SK-N-SH (cell line): ENCODE results near the gene GPRIN3. TPM values are rescaled to one million over a fixed set of nuclear protein-coding genes. Genes with fewer than 3 reads are reported as not detected.

ENCODE experiments used
- CTCF ChIA-PET: fragments of 300-600, 350-600 bp; formaldehyde crosslinking; extraction: SDS; loops from one replicate; lab custom pipeline; 2021; lab: Yijun Ruan, JAX
- POLR2A ChIA-PET: fragments of 350-600 bp; sonication (Branson Sonifier 250); formaldehyde crosslinking; extraction: SDS; loops from one replicate; lab custom pipeline; 2020; ENCODE audit warnings: antibody characterized with exemption, inconsistent platforms; lab: Yijun Ruan, JAX
- DNase-seq: peaks from one replicate; pipeline ENCODE4 v3.0.0; 2012
- H2AFZ ChIP-seq: fragments of 200-600 bp; sonication (generic); 2 replicates; pipeline ENCODE4 v1.8.1; 2016; ENCODE audit warnings: antibody characterized with exemption, mild to moderate bottlenecking, low read depth
- H3F3A ChIP-seq: fragments of 200-600 bp; sonication (generic); replicated peaks from 2 replicates; pipeline ENCODE3; 2016; ENCODE audit warnings: antibody characterized with exemption, mild to moderate bottlenecking; ENCODE audit not compliant: insufficient read depth
- H3K27ac ChIP-seq, 2 experiments: fragments of 200-500 bp in 1 of 2; fragments of 200-600 bp in 1 of 2; sonication (Bioruptor generic) in 1 of 2; sonication (generic), shearing (Covaris generic) in 1 of 2; 2 replicates each; pipeline versions ENCODE4 v1.5.1 to v1.6.1; 2014 to 2016; ENCODE audit warnings: low read depth in 2 of 2, inconsistent platforms in 1 of 2, low read length in 1 of 2, mild to moderate bottlenecking in 1 of 2, mixed read lengths in 1 of 2
- H3K27me3 ChIP-seq: fragments of 200-600 bp; sonication (generic), shearing (Covaris generic); 2 replicates; pipeline ENCODE4 v1.6.1; 2016; ENCODE audit warnings: mixed run types; ENCODE audit not compliant: insufficient read depth
- H3K36me3 ChIP-seq, 2 experiments: fragments of 200-500 bp in 1 of 2; fragments of 200-600 bp in 1 of 2; sonication (Bioruptor generic) in 1 of 2; sonication (generic) in 1 of 2; replicated peaks in 1 of 2; 2 replicates each; pipeline versions ENCODE3 to v1.5.1; 2014 to 2016; ENCODE audit warnings: low read length in 1 of 2, mild to moderate bottlenecking in 1 of 2; ENCODE audit not compliant: insufficient read depth in 2 of 2, control insufficient read depth in 1 of 2
- H3K4me1 ChIP-seq, 2 experiments: fragments of 200-500 bp in 1 of 2; fragments of 200-600 bp in 1 of 2; sonication (Bioruptor generic) in 1 of 2; sonication (generic), shearing (Covaris generic) in 1 of 2; 2 replicates each; pipeline versions ENCODE4 v1.5.1 to v1.6.1; 2014 to 2016; ENCODE audit warnings: low read depth in 1 of 2, low read length in 1 of 2, mixed run types in 1 of 2; ENCODE audit not compliant: insufficient read depth in 2 of 2, control insufficient read depth in 1 of 2
- H3K4me2 ChIP-seq: fragments of 200-600 bp; sonication (generic), shearing (Covaris generic); 2 replicates; pipeline ENCODE4 v1.6.1; 2017; ENCODE audit warnings: mixed run types
- H3K4me3 ChIP-seq, 2 experiments: fragments of 200-500 bp in 1 of 2; fragments of 200-600 bp in 1 of 2; sonication (Bioruptor generic) in 1 of 2; sonication (generic), shearing (Covaris generic) in 1 of 2; 2 replicates each; pipeline versions ENCODE4 v1.5.1 to v1.8.1; 2014 to 2016; ENCODE audit warnings: low read depth in 2 of 2, inconsistent platforms in 1 of 2, low read length in 1 of 2, mild to moderate bottlenecking in 1 of 2, mixed read lengths in 1 of 2, moderate library complexity in 1 of 2
- H3K79me2 ChIP-seq: fragments of 200-600 bp; sonication (generic); 2 replicates; pipeline ENCODE4 v1.8.1; 2017; ENCODE audit warnings: mild to moderate bottlenecking; ENCODE audit not compliant: insufficient read depth
- H3K9ac ChIP-seq: fragments of 200-600 bp; sonication (generic); 2 replicates; pipeline ENCODE4 v1.6.1; 2017; ENCODE audit warnings: mixed run types
- H3K9me2 ChIP-seq: fragments of 200-600 bp; sonication (generic); 2 replicates; pipeline ENCODE4 v1.6.1; 2017; ENCODE audit warnings: mixed run types
- H3K9me3 ChIP-seq: fragments of 200-600 bp; sonication (generic); 2 replicates; pipeline ENCODE4 v1.6.1; 2017; ENCODE audit warnings: mixed run types, mild to moderate bottlenecking, moderate library complexity
- H4K20me1 ChIP-seq: fragments of 200-600 bp; sonication (generic); 2 replicates; pipeline ENCODE4 v1.6.1; 2017; ENCODE audit warnings: mild to moderate bottlenecking, mixed run types; ENCODE audit not compliant: insufficient read depth
- ELF1 ChIP-seq: IDR thresholded peaks from 2 replicates; pipeline ENCODE4 v1.4.0; 2012
- FOSL2 ChIP-seq: IDR thresholded peaks from 2 replicates; pipeline ENCODE4 v1.4.0; 2012; ENCODE audit warnings: low read depth, mild to moderate bottlenecking, moderate library complexity, borderline replicate concordance
- GATA2 ChIP-seq: sonication (generic); formaldehyde crosslinking; IDR thresholded peaks from 2 replicates; pipeline ENCODE4 v1.5.0; 2020; ENCODE audit warnings: mild to moderate bottlenecking, missing genetic modification reagents
- IRF3 ChIP-seq: fragments of 150-350 bp; IDR thresholded peaks from 2 replicates; pipeline ENCODE4 v1.6.1; 2016; ENCODE audit warnings: mild to moderate bottlenecking, low read depth, low read length
- MEF2A ChIP-seq: IDR thresholded peaks from 2 replicates; pipeline ENCODE4 v1.4.0; 2012; ENCODE audit warnings: low read depth, borderline replicate concordance
- NFIC ChIP-seq: IDR thresholded peaks from 2 replicates; pipeline ENCODE4 v1.4.0; 2012; ENCODE audit warnings: borderline replicate concordance
- POLR2AphosphoS5 ChIP-seq: IDR thresholded peaks from 2 replicates; pipeline ENCODE4 v1.6.1; 2012; ENCODE audit warnings: low read depth, low read length
- RCOR1 ChIP-seq: fragments of 150-350 bp; IDR thresholded peaks from 2 replicates; pipeline ENCODE4 v1.6.1; 2017; ENCODE audit warnings: antibody characterized with exemption, low read length
- SIN3A ChIP-seq: IDR thresholded peaks from 2 replicates; pipeline ENCODE4 v1.6.1; 2012; ENCODE audit warnings: low read depth, mild to moderate bottlenecking, low read length, moderate library complexity, borderline replicate concordance
- SMC3 ChIP-seq: IDR thresholded peaks from 2 replicates; pipeline ENCODE4 v1.6.1; 2012; ENCODE audit warnings: low read depth, low read length, improper control_type of control experiment
- TCF12 ChIP-seq: IDR thresholded peaks from 2 replicates; pipeline ENCODE4 v1.4.0; 2012
- TEAD4 ChIP-seq: IDR thresholded peaks from 2 replicates; pipeline ENCODE4 v1.4.0; 2012; ENCODE audit warnings: mild to moderate bottlenecking, borderline replicate concordance; ENCODE audit not compliant: insufficient read depth
- USF1 ChIP-seq: IDR thresholded peaks from 2 replicates; pipeline ENCODE4 v1.4.0; 2012; ENCODE audit warnings: low read depth, borderline replicate concordance
- YY1 ChIP-seq: IDR thresholded peaks from 2 replicates; pipeline ENCODE4 v1.4.0; 2012; ENCODE audit warnings: low read depth, mild to moderate bottlenecking
- WGBS: methylation state at CpG from one replicate; pipeline ENCODE4 v1.1.6; 2017; ENCODE audit warnings: low lambda C conversion rate; 5-methylcytosine and 5-hydroxymethylcytosine counted together
- polyA plus RNA-seq, 3 experiments: library from polyadenylated mRNA; depleted of rRNA; stranded (reverse); fragments of >200 nt; gene quantifications; 2 replicates each; pipeline ENCODE4 v1.2.3, GENCODE V29; 2012
- TF ChIP-seq, protein P1 (sequence below): IDR thresholded peaks from 2 replicates; pipeline ENCODE4 v1.4.0; 2012; ENCODE audit warnings: low read depth
- TF ChIP-seq, protein P2 (sequence below): IDR thresholded peaks from 2 replicates; pipeline ENCODE4; 2012
- TF ChIP-seq, protein P3 (sequence below): IDR thresholded peaks from 2 replicates; pipeline ENCODE4 v1.6.1; 2012; ENCODE audit warnings: mild to moderate bottlenecking, low read depth, low read length, moderate library complexity
- TF ChIP-seq, protein P4 (sequence below): fragments of 200-600 bp; sonication (generic); IDR thresholded peaks from 2 replicates; pipeline ENCODE4 v1.6.1; 2017; ENCODE audit warnings: antibody characterized with exemption, mild to moderate bottlenecking, moderate library complexity
- TF ChIP-seq, protein P5 (sequence below): IDR thresholded peaks from 2 replicates; pipeline ENCODE4 v1.4.0; 2012; ENCODE audit warnings: low read depth, borderline replicate concordance

The GPRIN3 gene
- polyA plus RNA-seq, 1 of the 3 experiments (the other 2 are of a cell fraction), result not detected

DNA sequence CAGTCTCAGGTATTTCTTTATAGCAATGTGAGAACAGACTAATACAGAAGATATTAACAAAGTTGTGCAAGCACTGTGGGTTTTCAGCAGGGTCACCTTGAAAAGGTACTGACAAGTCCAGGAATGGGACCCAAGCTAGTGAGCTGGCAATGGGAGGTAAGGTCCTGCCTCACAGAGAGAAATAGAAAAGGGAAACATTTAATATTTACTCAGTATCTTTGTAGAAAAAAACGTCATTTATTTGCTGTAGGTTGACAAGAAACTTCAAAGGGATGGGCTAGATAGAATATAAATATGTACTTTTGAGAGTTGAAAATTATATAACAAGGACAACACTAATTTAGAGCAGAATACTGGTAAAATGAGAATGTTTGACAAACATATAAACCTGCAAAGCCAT lies 89.0 kb downstream of the GPRIN3 start:
- Histone ChIP-seq H3K79me2 (no peaks in the 10 kb centered on the region), H2AFZ (no peak overlapping the region), H3F3A (no peaks in the 10 kb centered on the region), H3K27ac (no peak overlapping the region), H4K20me1 (no peaks in the 10 kb centered on the region), H3K9me3 (no peaks in the 10 kb centered on the region), H3K4me2 (no peak overlapping the region), H3K9ac (no peak overlapping the region), H3K36me3 (no peaks in the 10 kb centered on the region), H3K9me2 (no peaks in the 10 kb centered on the region), H3K4me1 (no peaks in the 10 kb centered on the region), H3K4me3 (no peak overlapping the region), H3K27me3 (no peaks in the 10 kb centered on the region)
- no peak for TF ChIP-seq NFIC
- TF ChIP-seq MEF2A, result no peak
- TF ChIP-seq, protein P1, sequence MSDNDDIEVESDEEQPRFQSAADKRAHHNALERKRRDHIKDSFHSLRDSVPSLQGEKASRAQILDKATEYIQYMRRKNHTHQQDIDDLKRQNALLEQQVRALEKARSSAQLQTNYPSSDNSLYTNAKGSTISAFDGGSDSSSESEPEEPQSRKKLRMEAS, result no peak
- TF ChIP-seq POLR2AphosphoS5, result no peak
- no peak for TF ChIP-seq RCOR1
- TF ChIP-seq FOSL2, result no peak
- TF ChIP-seq SIN3A, result no peak
- TF ChIP-seq, protein P2, sequence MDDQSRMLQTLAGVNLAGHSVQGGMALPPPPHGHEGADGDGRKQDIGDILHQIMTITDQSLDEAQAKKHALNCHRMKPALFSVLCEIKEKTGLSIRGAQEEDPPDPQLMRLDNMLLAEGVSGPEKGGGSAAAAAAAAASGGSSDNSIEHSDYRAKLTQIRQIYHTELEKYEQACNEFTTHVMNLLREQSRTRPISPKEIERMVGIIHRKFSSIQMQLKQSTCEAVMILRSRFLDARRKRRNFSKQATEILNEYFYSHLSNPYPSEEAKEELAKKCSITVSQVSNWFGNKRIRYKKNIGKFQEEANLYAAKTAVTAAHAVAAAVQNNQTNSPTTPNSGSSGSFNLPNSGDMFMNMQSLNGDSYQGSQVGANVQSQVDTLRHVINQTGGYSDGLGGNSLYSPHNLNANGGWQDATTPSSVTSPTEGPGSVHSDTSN, result no peak
- no peak for TF ChIP-seq SMC3
- no peak for TF ChIP-seq GATA2 (CRISPR knock-in tag)
- no peak for TF ChIP-seq IRF3
- TF ChIP-seq, protein P3, sequence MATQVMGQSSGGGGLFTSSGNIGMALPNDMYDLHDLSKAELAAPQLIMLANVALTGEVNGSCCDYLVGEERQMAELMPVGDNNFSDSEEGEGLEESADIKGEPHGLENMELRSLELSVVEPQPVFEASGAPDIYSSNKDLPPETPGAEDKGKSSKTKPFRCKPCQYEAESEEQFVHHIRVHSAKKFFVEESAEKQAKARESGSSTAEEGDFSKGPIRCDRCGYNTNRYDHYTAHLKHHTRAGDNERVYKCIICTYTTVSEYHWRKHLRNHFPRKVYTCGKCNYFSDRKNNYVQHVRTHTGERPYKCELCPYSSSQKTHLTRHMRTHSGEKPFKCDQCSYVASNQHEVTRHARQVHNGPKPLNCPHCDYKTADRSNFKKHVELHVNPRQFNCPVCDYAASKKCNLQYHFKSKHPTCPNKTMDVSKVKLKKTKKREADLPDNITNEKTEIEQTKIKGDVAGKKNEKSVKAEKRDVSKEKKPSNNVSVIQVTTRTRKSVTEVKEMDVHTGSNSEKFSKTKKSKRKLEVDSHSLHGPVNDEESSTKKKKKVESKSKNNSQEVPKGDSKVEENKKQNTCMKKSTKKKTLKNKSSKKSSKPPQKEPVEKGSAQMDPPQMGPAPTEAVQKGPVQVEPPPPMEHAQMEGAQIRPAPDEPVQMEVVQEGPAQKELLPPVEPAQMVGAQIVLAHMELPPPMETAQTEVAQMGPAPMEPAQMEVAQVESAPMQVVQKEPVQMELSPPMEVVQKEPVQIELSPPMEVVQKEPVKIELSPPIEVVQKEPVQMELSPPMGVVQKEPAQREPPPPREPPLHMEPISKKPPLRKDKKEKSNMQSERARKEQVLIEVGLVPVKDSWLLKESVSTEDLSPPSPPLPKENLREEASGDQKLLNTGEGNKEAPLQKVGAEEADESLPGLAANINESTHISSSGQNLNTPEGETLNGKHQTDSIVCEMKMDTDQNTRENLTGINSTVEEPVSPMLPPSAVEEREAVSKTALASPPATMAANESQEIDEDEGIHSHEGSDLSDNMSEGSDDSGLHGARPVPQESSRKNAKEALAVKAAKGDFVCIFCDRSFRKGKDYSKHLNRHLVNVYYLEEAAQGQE, result no peak
- TF ChIP-seq, protein P4, sequence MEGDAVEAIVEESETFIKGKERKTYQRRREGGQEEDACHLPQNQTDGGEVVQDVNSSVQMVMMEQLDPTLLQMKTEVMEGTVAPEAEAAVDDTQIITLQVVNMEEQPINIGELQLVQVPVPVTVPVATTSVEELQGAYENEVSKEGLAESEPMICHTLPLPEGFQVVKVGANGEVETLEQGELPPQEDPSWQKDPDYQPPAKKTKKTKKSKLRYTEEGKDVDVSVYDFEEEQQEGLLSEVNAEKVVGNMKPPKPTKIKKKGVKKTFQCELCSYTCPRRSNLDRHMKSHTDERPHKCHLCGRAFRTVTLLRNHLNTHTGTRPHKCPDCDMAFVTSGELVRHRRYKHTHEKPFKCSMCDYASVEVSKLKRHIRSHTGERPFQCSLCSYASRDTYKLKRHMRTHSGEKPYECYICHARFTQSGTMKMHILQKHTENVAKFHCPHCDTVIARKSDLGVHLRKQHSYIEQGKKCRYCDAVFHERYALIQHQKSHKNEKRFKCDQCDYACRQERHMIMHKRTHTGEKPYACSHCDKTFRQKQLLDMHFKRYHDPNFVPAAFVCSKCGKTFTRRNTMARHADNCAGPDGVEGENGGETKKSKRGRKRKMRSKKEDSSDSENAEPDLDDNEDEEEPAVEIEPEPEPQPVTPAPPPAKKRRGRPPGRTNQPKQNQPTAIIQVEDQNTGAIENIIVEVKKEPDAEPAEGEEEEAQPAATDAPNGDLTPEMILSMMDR, result no peak
- TF ChIP-seq TCF12, result no peak
- no peak for TF ChIP-seq USF1
- TF ChIP-seq ELF1, result no peak
- TF ChIP-seq YY1, result no peak
- TF ChIP-seq, protein P5, sequence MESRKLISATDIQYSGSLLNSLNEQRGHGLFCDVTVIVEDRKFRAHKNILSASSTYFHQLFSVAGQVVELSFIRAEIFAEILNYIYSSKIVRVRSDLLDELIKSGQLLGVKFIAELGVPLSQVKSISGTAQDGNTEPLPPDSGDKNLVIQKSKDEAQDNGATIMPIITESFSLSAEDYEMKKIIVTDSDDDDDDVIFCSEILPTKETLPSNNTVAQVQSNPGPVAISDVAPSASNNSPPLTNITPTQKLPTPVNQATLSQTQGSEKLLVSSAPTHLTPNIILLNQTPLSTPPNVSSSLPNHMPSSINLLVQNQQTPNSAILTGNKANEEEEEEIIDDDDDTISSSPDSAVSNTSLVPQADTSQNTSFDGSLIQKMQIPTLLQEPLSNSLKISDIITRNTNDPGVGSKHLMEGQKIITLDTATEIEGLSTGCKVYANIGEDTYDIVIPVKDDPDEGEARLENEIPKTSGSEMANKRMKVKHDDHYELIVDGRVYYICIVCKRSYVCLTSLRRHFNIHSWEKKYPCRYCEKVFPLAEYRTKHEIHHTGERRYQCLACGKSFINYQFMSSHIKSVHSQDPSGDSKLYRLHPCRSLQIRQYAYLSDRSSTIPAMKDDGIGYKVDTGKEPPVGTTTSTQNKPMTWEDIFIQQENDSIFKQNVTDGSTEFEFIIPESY, result no peak
- TF ChIP-seq TEAD4, result no peak
- CTCF ChIA-PET, result interaction anchor here (3.4 kb wide), 1 partner anchor 8 kb away, joined by 34 read pairs; no protein-coding TSS in a partner anchor
- 3% methylated on average over 1 of the region's 1 CpG for WGBS
- no peak for DNase-seq
- POLR2A ChIA-PET, result no interaction called here
